Gastroesophageal sphincter (tissue), 4 donors: Measurements from ENCODE around the gene DPEP3. TPM values are rescaled to one million over a fixed set of nuclear protein-coding genes. Genes with fewer than 3 reads are reported as not detected.
"Not testable (repeated sequence)": the region's sequence is repeated elsewhere in the genome, so short reads cannot be mapped to it uniquely, and the experiment has no call there.

Experiments used
- ATAC-seq: fragments of 150-250 bp; one replicate; pipeline ENCODE4 v1.9.1; 2016; ENCODE audit warnings: mild to moderate bottlenecking, moderate library complexity
- H3K27ac ChIP-seq, 4 donors: fragments of 200-600 bp; sonication (generic) in 3 of 4; 1 replicate in 3 of 4; 2 replicates in 1 of 4; pipeline ENCODE4 v1.5.1; 2016 to 2019
- H3K27me3 ChIP-seq: fragments of 200-600 bp; sonication (generic); one replicate; pipeline ENCODE4 v1.5.1; 2019
- H3K36me3 ChIP-seq, 2 donors: fragments of 200-600 bp; sonication (generic); one replicate each; pipeline ENCODE4 v1.5.1; 2019; ENCODE audit warnings: control low read depth in 1 of 2
- H3K4me1 ChIP-seq, 3 donors: fragments of 200-600 bp; sonication (generic); 1 replicate in 2 of 3; 2 replicates in 1 of 3; pipeline ENCODE4 v1.5.1; 2016 to 2019; ENCODE audit warnings: control low read depth in 2 of 3
- H3K4me3 ChIP-seq, 2 donors: fragments of 200-600 bp; sonication (generic); one replicate each; pipeline ENCODE4 v1.5.1; 2019; ENCODE audit warnings: mild to moderate bottlenecking in 1 of 2, moderate library complexity in 1 of 2
- H3K9me3 ChIP-seq, 3 donors: fragments of 200-600 bp; sonication (generic); one replicate each; pipeline ENCODE4 v1.5.1; 2017 to 2019; ENCODE audit warnings: control low read depth in 2 of 3
- EP300 ChIP-seq: sonication (generic); formaldehyde crosslinking; IDR thresholded peaks from one replicate; pipeline ENCODE4 v1.6.1; 2017; ENCODE audit warnings: antibody characterized with exemption, mild to moderate bottlenecking
- POLR2A ChIP-seq, 2 donors: fragments of 450-650 bp; IDR thresholded peaks; one replicate each; pipeline ENCODE4 v1.6.1; 2017; ENCODE audit warnings: antibody characterized with exemption in 2 of 2, mild to moderate bottlenecking in 2 of 2, moderate library complexity in 1 of 2
- POLR2AphosphoS5 ChIP-seq: sonication (generic); formaldehyde crosslinking; IDR thresholded peaks from one replicate; pipeline ENCODE4 v1.6.1; 2017; ENCODE audit warnings: antibody characterized with exemption
- WGBS, 2 donors: methylation state at CpG; one replicate each; pipeline ENCODE4 v1.1.5; 2018; ENCODE audit warnings: low coverage in 1 of 2; 5-methylcytosine and 5-hydroxymethylcytosine counted together
- total RNA-seq, 4 donors: library from RNA; depleted of rRNA; stranded (reverse); fragments of >200 nt; gene quantifications; one replicate each; pipeline ENCODE4 v1.1.0, GENCODE V29; 2016
- TF ChIP-seq, protein P1 (sequence below), 4 experiments: fragments of 200-600 bp in 2 of 4; fragments of 450-650 bp in 2 of 4; sonication (generic) in 1 of 4; IDR thresholded peaks; one replicate each; pipeline ENCODE4 v1.5.1; 2017 to 2019; ENCODE audit warnings: antibody characterized with exemption in 4 of 4, mild to moderate bottlenecking in 2 of 4, moderate library complexity in 2 of 4

DPEP3 gene
- total RNA-seq, 4 donors from 2014 or later: 1.4 TPM; not detected in 3

DNA sequence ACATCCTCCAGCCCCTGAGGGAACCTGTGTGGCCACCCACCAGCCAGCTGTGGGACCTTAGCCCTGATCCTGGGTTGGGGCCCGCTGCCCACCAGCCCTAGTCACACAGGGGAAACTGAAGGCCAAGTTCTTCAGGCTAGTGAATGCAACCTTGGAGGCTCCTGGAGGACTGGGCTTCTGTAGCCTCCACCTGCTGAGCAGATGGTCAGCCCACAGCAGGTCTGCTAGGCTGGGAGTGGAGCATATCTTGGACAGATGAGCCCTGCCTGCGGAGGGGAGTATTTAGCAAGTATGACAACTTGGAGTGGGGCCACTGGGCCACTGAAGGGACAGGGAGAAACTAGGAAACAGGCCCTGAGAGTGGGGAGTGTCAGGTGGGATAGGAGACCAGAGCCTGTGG is 4.1 kb downstream of the DPEP3 start:
- Histone ChIP-seq H3K4me3 (no peak overlapping the region), H3K9me3 (no peaks in the 10 kb centered on the region), H3K27me3 (peaks cover 26% of the 10 kb centered on the region), H3K4me1 (no peaks in the 10 kb centered on the region), H3K36me3 (no peaks in the 10 kb centered on the region), H3K27ac (no peak overlapping the region)
- TF ChIP-seq EP300 (no peak), POLR2AphosphoS5 (no peak), POLR2A (IDR thresholded peaks at IDR 0.05) (no peak)
- TF ChIP-seq, protein P1, sequence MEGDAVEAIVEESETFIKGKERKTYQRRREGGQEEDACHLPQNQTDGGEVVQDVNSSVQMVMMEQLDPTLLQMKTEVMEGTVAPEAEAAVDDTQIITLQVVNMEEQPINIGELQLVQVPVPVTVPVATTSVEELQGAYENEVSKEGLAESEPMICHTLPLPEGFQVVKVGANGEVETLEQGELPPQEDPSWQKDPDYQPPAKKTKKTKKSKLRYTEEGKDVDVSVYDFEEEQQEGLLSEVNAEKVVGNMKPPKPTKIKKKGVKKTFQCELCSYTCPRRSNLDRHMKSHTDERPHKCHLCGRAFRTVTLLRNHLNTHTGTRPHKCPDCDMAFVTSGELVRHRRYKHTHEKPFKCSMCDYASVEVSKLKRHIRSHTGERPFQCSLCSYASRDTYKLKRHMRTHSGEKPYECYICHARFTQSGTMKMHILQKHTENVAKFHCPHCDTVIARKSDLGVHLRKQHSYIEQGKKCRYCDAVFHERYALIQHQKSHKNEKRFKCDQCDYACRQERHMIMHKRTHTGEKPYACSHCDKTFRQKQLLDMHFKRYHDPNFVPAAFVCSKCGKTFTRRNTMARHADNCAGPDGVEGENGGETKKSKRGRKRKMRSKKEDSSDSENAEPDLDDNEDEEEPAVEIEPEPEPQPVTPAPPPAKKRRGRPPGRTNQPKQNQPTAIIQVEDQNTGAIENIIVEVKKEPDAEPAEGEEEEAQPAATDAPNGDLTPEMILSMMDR (IDR thresholded peaks at IDR 0.05): no peak
- whole genome bisulfite sequencing, 2 donors: 100% methylated on average over 1 of the region's 2 CpGs; no CpG with 5 or more reads in 1 of the 2 donors
- no peak for ATAC-seq

DNA sequence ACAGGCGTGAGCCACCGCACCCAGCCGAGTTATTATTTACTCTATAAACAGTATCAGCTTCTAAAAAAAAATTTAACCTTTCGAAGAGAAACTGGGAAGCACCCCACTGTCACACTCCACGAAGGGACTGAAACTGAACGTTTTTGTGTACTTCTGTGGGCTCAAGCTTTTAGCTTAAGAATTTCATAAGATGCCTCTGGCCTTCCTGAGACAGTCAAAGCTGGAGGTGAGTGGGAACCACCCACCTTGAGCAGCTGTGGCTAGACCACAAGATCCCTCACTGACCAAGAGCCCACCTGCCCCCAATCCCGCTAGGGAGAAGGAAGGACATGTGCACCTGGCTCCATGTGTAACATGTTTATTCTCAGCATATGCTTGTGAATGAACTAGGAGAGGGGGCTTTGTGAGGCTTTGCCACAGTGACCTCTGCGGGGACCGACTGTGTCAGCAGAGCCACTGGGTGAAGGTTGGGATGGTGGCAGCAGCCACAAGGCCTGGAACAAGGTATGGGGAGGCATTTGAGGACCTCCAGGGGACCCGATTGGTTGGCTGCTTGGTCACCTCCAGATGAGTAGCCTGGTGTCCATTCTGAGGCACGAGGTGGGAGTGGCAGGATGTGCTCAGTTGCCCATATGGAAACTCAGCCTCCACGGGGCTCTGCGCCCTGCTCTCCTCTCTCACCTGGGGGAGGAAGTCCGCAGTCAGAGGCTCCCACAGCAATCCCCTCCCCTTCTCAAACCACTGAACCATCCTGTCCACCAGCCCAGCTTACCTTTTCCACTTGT is 4.8 kb downstream of the DPEP3 start:
- 68 to 81% methylated on average over 4 to 11 of the region's 14 CpGs for WGBS, 2 donors
- Histone ChIP-seq H3K9me3 (no peaks in the 10 kb centered on the region), H3K27me3 (peaks cover 19% of the 10 kb centered on the region), H3K4me3 (no peak overlapping the region), H3K4me1 (no peaks in the 10 kb centered on the region), H3K27ac (no peak overlapping the region), H3K36me3 (no peaks in the 10 kb centered on the region)
- TF ChIP-seq EP300 (no peak), POLR2AphosphoS5 (no peak), POLR2A (IDR thresholded peaks at IDR 0.05) (no peak)
- TF ChIP-seq, protein P1 (IDR thresholded peaks at IDR 0.05): no peak
- ATAC-seq: no peak

DNA sequence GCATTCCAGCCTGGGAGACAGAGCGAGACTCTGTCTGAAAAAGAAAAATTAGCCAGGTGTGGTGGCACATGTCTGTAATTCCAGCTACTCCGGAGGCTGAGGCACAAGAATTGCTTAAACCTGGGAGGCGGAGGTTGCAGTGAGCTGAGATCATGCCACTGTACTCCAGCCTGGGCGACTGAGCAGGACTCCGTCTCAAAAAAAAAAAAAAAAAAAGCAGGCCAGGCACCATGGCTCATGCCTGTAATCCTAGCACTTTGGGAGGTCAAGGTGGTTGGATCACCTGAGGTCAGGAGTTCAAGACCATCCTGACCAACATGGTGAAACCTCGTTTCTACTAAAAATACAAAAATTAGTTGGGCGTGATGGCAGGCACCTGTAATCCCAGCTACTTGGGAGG is 8.0 kb downstream of the DPEP3 start:
- not testable (repeated sequence) for ATAC-seq, H3K4me3 ChIP-seq, H3K27me3 ChIP-seq, H3K9me3 ChIP-seq, H3K36me3 ChIP-seq, H3K27ac ChIP-seq
- 94 to 100% methylated on average over 4 to 6 of the region's 7 CpGs for WGBS, 2 donors
- H3K4me1 ChIP-seq: peaks cover 0 to 10% (median 0%) of the 10 kb centered on the region in 3 donors

DNA sequence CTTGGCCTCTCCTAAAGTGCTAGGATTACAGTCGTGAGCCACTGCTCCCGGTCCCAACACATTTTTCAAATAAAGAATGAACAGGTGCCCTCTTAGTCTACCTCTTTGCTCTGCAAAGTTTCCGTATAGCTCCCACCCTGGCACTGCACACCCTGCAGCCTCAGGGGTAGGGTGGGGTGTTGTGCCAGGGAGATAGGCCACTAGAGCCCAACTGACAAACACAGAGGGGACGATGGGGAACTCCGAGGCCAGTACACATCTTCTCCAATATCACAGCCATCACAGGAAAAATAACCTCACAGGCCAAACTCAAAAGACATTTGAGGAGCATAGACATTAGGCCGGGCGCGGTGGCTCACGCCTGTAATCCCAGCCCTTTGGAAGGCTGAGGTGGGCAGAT is 9.2 kb downstream of the DPEP3 start:
- H3K4me1 ChIP-seq: peaks cover 0 to 22% (median 10%) of the 10 kb centered on the region in 3 donors
- ATAC-seq: no peak
- no peaks in the 10 kb centered on the region for H3K36me3 ChIP-seq
- no peaks in the 10 kb centered on the region for H3K27me3 ChIP-seq
- H3K4me3 ChIP-seq: no peak overlapping the region
- TF ChIP-seq EP300: no peak
- no peak for TF ChIP-seq POLR2AphosphoS5
- no peak for TF ChIP-seq POLR2A (IDR thresholded peaks at IDR 0.05)
- TF ChIP-seq, protein P1 (IDR thresholded peaks at IDR 0.05): no peak
- no peaks in the 10 kb centered on the region for H3K9me3 ChIP-seq
- no peak overlapping the region for H3K27ac ChIP-seq
- 83% methylated on average over 1 of the region's 9 CpGs; no CpG with 5 or more reads in 1 of the 2 donors for WGBS, 2 donors

DNA sequence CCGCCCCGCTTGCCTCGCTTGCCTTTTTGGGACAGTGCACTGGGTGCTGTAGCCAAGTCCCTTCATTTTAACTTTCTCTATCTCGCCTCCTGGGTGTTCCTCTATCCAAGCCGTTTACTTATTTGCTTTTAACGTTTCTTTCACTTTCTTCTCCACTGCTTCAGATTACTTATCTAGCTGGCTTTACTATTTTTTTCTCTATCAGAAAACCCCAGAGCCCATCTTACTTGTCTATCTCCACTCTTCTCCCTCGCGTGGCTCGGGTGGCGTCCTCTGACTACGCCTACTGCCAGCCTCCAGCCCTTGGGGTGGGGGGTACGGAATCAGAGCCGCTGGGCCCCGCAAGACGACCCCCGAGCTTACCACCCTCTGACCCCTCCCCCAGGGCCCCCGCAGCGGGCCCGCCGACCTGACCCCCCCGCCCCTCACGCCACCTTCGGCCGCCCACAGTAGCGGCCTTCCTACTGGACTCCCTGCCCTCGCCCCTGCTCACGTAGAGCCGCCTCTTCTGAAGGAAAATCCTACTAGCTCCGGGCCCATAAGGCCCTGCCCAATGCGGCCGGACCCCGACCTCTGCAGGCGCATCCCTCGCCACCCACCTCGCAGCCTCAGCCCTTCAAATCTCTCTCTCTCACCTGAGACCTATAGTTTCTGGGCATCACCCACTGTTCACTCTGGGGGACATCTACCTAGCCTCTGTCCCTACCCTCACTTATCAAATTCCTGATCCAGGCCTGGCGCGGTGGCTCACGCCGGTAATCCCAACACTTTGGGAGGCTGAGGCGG is 10.9 kb downstream of the DPEP3 start:
- H3K36me3 ChIP-seq: no peaks in the 10 kb centered on the region
- 5 to 28% methylated on average over 10 to 22 of the region's 40 CpGs for WGBS, 2 donors

More for the DNA sequence above, 10.9 kb downstream of the DPEP3 start:
- peaks cover 0 to 39% (median 25%) of the 10 kb centered on the region in 3 donors for H3K4me1 ChIP-seq
- peak overlapping the region; percentile 65 to 99 for H3K4me3 ChIP-seq
- H3K9me3 ChIP-seq: no peaks in the 10 kb centered on the region
- peak overlapping the region; percentile 87 to 100 (median 99) for H3K27ac ChIP-seq
- no peak for ATAC-seq
- TF ChIP-seq POLR2A (IDR thresholded peaks at IDR 0.05) (no peak), POLR2AphosphoS5 (no peak), EP300 (no peak)
- TF ChIP-seq, protein P1 (IDR thresholded peaks at IDR 0.05): no peak
- no peaks in the 10 kb centered on the region for H3K27me3 ChIP-seq
